Retinal pigment epithelial cell (primary cell): Measurements from ENCODE around the gene MCTP1.
A peak's percentile ranks its signal among the peaks of the same experiment; 100 is the strongest.

Experiments used
- DNase-seq: peaks from one replicate; pipeline ENCODE4 v3.0.0-alpha.2; 2010; ENCODE audit warnings: low read depth
- H3K4me3 ChIP-seq: 2 replicates; pipeline ENCODE4 v1.5.1; 2011; ENCODE audit warnings: mild to moderate bottlenecking, low read length, control low read depth, moderate library complexity
- TF ChIP-seq, protein P1 (sequence below): conservative IDR thresholded peaks from 2 replicates; pipeline ENCODE4 v1.5.1; 2011; ENCODE audit warnings: low read depth, low read length, control low read depth, inconsistent platforms

The MCTP1 gene

GRCh38 chr5:94693845-94694370 is 591.0 kb downstream of the MCTP1 start:
- TF ChIP-seq, protein P1, sequence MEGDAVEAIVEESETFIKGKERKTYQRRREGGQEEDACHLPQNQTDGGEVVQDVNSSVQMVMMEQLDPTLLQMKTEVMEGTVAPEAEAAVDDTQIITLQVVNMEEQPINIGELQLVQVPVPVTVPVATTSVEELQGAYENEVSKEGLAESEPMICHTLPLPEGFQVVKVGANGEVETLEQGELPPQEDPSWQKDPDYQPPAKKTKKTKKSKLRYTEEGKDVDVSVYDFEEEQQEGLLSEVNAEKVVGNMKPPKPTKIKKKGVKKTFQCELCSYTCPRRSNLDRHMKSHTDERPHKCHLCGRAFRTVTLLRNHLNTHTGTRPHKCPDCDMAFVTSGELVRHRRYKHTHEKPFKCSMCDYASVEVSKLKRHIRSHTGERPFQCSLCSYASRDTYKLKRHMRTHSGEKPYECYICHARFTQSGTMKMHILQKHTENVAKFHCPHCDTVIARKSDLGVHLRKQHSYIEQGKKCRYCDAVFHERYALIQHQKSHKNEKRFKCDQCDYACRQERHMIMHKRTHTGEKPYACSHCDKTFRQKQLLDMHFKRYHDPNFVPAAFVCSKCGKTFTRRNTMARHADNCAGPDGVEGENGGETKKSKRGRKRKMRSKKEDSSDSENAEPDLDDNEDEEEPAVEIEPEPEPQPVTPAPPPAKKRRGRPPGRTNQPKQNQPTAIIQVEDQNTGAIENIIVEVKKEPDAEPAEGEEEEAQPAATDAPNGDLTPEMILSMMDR, result no peak
- H3K4me3 ChIP-seq, result no peak overlapping the region
- DNase-seq, result no peak

DNA sequence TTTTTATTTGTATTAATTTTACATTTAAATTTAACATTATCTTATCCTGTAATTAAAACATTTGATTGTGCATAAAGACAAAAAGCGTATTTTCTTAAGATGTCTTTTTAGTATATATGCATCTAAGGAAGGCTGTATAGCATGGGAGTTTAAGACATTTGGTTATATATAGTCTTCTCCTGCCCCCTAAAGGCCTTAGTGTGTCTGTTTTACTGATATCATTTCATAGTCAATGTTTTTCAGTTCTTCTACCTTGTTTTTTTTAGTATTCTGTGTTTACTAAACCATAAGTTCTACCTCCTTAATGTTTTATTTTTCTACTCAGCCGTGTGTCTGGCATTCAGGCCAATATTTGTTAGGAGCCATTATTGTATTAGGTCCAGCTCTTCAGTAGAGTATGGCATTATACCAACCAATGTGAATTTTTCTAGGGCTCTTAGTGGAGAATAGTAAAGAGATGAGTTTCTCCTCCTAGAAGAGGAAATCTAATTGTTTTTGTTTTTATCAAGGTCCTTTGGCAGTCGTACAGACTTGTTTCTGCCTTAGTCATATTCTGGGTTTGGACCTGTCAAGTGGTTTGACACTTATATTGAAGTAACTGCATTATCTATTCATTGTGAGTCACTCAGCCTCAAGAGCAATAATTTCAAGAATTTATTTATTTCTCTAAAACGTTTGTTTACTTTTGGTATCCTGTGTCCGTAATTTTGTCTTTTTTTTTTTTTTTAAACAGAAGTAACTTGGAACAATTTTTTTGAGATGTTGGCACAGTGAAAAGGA is 591.7 kb downstream of the MCTP1 start:
- no peak overlapping the region for H3K4me3 ChIP-seq
- no peak for DNase-seq
- TF ChIP-seq, protein P1, result peak; percentile 39

GRCh38 chr5:94692581-94692980 is 592.3 kb downstream of the MCTP1 start:
- DNase-seq, result no peak
- H3K4me3 ChIP-seq, result no peak overlapping the region
- TF ChIP-seq, protein P1, result no peak

GRCh38 chr5:94691949-94692348 is 592.9 kb downstream of the MCTP1 start:
- H3K4me3 ChIP-seq, result no peak overlapping the region
- TF ChIP-seq, protein P1, result no peak
- DNase-seq, result peak; percentile 61

DNA sequence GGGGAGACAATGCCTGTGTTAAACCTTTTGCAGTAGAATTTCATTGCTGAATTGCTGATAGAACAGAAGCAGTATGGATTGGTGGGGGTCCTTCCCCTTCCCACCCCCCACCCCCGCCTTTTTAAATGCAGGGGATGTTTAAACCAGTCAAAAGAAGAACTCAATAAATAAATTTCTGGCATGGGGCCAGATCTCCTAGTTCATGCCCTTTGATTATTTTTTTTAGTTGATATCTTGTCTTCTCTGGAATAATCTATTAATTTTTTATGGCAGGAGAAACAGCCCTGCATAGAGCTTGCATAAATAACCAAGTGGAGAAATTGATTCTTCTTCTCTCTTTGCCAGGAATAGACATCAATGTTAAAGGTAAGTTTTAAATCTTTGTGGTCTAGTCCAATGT is 593.6 kb downstream of the MCTP1 start:
- no peak for DNase-seq
- no peak overlapping the region for H3K4me3 ChIP-seq
- TF ChIP-seq, protein P1, result no peak

DNA sequence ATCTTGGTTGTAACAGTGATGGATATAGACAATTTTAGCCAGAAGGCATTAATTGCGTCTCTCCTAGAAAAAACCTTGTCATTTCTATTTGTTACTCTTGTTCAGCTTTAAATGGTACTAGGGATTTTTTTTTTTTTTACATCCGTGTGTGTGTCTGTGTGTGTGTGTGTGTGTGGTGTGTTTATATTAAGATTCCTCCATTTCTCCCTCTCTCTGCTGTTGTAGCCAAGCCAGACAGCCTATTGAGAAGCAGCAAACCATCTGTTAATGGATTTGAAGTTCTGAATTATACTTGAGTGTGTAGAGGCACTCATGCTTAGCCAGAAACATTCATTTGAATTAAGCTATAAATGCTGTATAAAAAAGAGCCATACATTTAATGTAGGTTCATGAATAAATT is 594.1 kb downstream of the MCTP1 start:
- TF ChIP-seq, protein P1, result no peak
- H3K4me3 ChIP-seq, result no peak overlapping the region
- DNase-seq, result no peak

- TF ChIP-seq, protein P1, result no peak
- no peak overlapping the region for H3K4me3 ChIP-seq
- no peak for DNase-seq
Observed at GRCh38 chr5:94689908-94690307, 595.0 kb downstream of the MCTP1 start.
